Endothelial cell of umbilical vein (primary cell): ENCODE data around the gene TKT. TPM values are rescaled to one million over a fixed set of nuclear protein-coding genes. Genes with fewer than 3 reads are reported as not detected.
A peak's percentile ranks its signal among the peaks of the same experiment; 100 is the strongest.

Source experiments
- BruUV-seq: library from RNA; stranded (reverse); fragments of 400-500 nt; replicated peaks from 2 replicates; lab custom pipeline; 2021; lab: Mats Ljungman, UMichigan
- CTCF ChIA-PET: fragments of 300-600, 350-600 bp; sonication (Branson Sonifier 250); formaldehyde crosslinking; loops from one replicate; lab custom pipeline; 2021; ENCODE audit warnings: antibody characterized with exemption, inconsistent platforms; lab: Charles Lee
- POLR2A ChIA-PET: fragments of 300-600, 350-600 bp; sonication (Branson Sonifier 250); formaldehyde crosslinking; loops from one replicate; lab custom pipeline; 2021; ENCODE audit warnings: antibody characterized with exemption, inconsistent platforms; lab: Charles Lee
- DNase-seq: peaks from one replicate; pipeline ENCODE4 v3.0.0-alpha.2; 2011; ENCODE audit warnings: low read depth, low spot score
- FAIRE-seq: peaks from 2 replicates; lab custom pipeline; 2011; peaks lifted over from hg19 to GRCh38; lab: Jason Lieb, UNC
- H2AFZ ChIP-seq: 2 replicates; pipeline ENCODE4 v1.6.0; 2012; ENCODE audit warnings: low read depth, low read length, control low read depth, inconsistent platforms
- H3K27ac ChIP-seq: 2 replicates; pipeline ENCODE4 v1.5.1; 2011; ENCODE audit warnings: low read depth, mild to moderate bottlenecking, control low read depth, low read length, moderate library complexity; ENCODE audit not compliant: insufficient read depth
- H3K27me3 ChIP-seq, 2 experiments: 2 replicates each; pipeline versions ENCODE4 v1.6.0 to v1.6.1; 2011; ENCODE audit warnings: low read length in 2 of 2, mixed read lengths in 1 of 2; ENCODE audit not compliant: control insufficient read depth in 2 of 2, insufficient read depth in 2 of 2
- H3K36me3 ChIP-seq, 2 experiments: 2 replicates in 1 of 2; 3 replicates in 1 of 2; pipeline ENCODE4 v1.5.1; 2011; ENCODE audit warnings: low read length in 2 of 2, mild to moderate bottlenecking in 1 of 2, moderate library complexity in 1 of 2; ENCODE audit not compliant: control insufficient read depth in 2 of 2, insufficient read depth in 2 of 2; ENCODE audit errors: extremely low read depth in 1 of 2
- H3K4me1 ChIP-seq: 3 replicates; pipeline ENCODE4 v1.5.1; 2011; ENCODE audit warnings: mild to moderate bottlenecking, low read length; ENCODE audit not compliant: control insufficient read depth, insufficient read depth; ENCODE audit errors: extremely low read depth
- H3K4me2 ChIP-seq: 2 replicates; pipeline ENCODE4 v1.6.1; 2011; ENCODE audit warnings: low read length, control low read depth, mixed read lengths; ENCODE audit not compliant: insufficient read depth
- H3K4me3 ChIP-seq, 3 experiments: fragments of 200-600 bp in 1 of 3; sonication (generic), shearing (Covaris generic) in 1 of 3; replicated peaks in 1 of 3; 2 replicates each; pipeline ENCODE4 v1.5.1; 2011 to 2016; ENCODE audit warnings: control low read depth in 3 of 3, low read length in 3 of 3, mild to moderate bottlenecking in 2 of 3, inconsistent platforms in 1 of 3, low read depth in 1 of 3, moderate library complexity in 1 of 3; ENCODE audit not compliant: insufficient read depth in 1 of 3
- H3K79me2 ChIP-seq: 2 replicates; pipeline ENCODE4 v1.6.0; 2012; ENCODE audit warnings: low read length, inconsistent platforms; ENCODE audit not compliant: control insufficient read depth, insufficient read depth
- H3K9ac ChIP-seq: replicated peaks from 2 replicates; pipeline ENCODE3; 2011; ENCODE audit warnings: low read length, control low read depth; ENCODE audit not compliant: insufficient read depth; ENCODE audit errors: extremely low read depth
- H3K9me1 ChIP-seq: replicated peaks from 3 replicates; pipeline ENCODE4 v1.6.0; 2011; ENCODE audit warnings: mild to moderate bottlenecking, low read length; ENCODE audit not compliant: control insufficient read depth, insufficient read depth; ENCODE audit errors: extremely low read depth
- H3K9me3 ChIP-seq: replicated peaks from 2 replicates; pipeline ENCODE4 v1.5.1; 2012; ENCODE audit warnings: low read length, inconsistent platforms; ENCODE audit not compliant: control insufficient read depth, insufficient read depth
- H4K20me1 ChIP-seq: replicated peaks from 2 replicates; pipeline ENCODE3; 2011; ENCODE audit warnings: mild to moderate bottlenecking, low read length; ENCODE audit not compliant: control insufficient read depth, insufficient read depth; ENCODE audit errors: extremely low read depth
- EZH2 ChIP-seq: IDR thresholded peaks from 2 replicates; pipeline ENCODE4 v1.6.1; 2012; ENCODE audit warnings: borderline replicate concordance, low read depth, mild to moderate bottlenecking, moderate library complexity, low read length, inconsistent platforms; ENCODE audit not compliant: severe bottlenecking
- FOS ChIP-seq: IDR thresholded peaks from 2 replicates; pipeline ENCODE4 v1.6.1; 2011; ENCODE audit warnings: mild to moderate bottlenecking, low read length, moderate library complexity, borderline replicate concordance; ENCODE audit not compliant: insufficient read depth
- GATA2 ChIP-seq: IDR thresholded peaks from 2 replicates; pipeline ENCODE4 v1.7.0; 2011; ENCODE audit warnings: low read depth, mild to moderate bottlenecking, moderate library complexity, mixed read lengths, low read length; ENCODE audit not compliant: insufficient read length, insufficient read depth
- JUN ChIP-seq: IDR thresholded peaks from 2 replicates; pipeline ENCODE4 v1.6.1; 2011; ENCODE audit warnings: borderline replicate concordance, low read depth; ENCODE audit not compliant: insufficient read length, insufficient read depth
- MYC ChIP-seq: IDR thresholded peaks from one replicate; pipeline ENCODE4 v1.6.1; 2011; ENCODE audit warnings: mild to moderate bottlenecking, low read depth, low read length
- POLR2AphosphoS5 ChIP-seq: IDR thresholded peaks from 2 replicates; pipeline ENCODE4 v1.6.1; 2012; ENCODE audit warnings: low read depth, mild to moderate bottlenecking, control low read depth, low read length, moderate library complexity; ENCODE audit not compliant: insufficient read depth
- dilution Hi-C: fragments of 300-500 bp; cut with MboI; formaldehyde crosslinking; loops from one replicate; pipeline ENCODE4 v1.15.0; 2019; ENCODE audit warnings: low sequenced_read_pairs; ENCODE audit not compliant: extremely low pct_ligation_motif_present
- intact Hi-C: fragments of 100-400 bp; cut with micrococcal nuclease; formaldehyde crosslinking; loops from one replicate; pipeline ENCODE4 v1.10.0; 2022
- polyA plus RNA-seq, 4 experiments: library from polyadenylated mRNA; depleted of rRNA in 3 of 4; stranded (reverse) in 3 of 4; unstranded in 1 of 4; fragments of >200 nt; gene quantifications; 2 replicates each; pipeline versions ENCODE4 v1.2.1 to v1.2.3, GENCODE V29; 2011 to 2012; ENCODE audit warnings: missing spikeins in 1 of 4
- total RNA-seq: library from RNA; stranded (reverse); gene quantifications from 2 replicates; pipeline ENCODE4 v1.2.3, GENCODE V29; 2021
- TF ChIP-seq, protein P1 (sequence below): IDR thresholded peaks from 2 replicates; pipeline ENCODE4 v1.6.1; 2011; ENCODE audit not compliant: insufficient read depth, insufficient read length
- TF ChIP-seq, protein P2 (sequence below), 2 donors: IDR thresholded peaks; 1 replicate in 1 of 2; 2 replicates in 1 of 2; pipeline ENCODE4 v1.5.1; 2011; ENCODE audit warnings: low read length in 2 of 2, mild to moderate bottlenecking in 2 of 2, moderate library complexity in 2 of 2, control low read depth in 1 of 2, inconsistent platforms in 1 of 2, low read depth in 1 of 2; ENCODE audit not compliant: insufficient read depth in 1 of 2; ENCODE audit errors: extremely low read depth in 1 of 2

TKT gene
- total and polyA plus RNA-seq, 2 donors (not counting 3 experiments of a cell fraction or from before 2014, with no cell fraction given): 287 to 586 TPM

DNA sequence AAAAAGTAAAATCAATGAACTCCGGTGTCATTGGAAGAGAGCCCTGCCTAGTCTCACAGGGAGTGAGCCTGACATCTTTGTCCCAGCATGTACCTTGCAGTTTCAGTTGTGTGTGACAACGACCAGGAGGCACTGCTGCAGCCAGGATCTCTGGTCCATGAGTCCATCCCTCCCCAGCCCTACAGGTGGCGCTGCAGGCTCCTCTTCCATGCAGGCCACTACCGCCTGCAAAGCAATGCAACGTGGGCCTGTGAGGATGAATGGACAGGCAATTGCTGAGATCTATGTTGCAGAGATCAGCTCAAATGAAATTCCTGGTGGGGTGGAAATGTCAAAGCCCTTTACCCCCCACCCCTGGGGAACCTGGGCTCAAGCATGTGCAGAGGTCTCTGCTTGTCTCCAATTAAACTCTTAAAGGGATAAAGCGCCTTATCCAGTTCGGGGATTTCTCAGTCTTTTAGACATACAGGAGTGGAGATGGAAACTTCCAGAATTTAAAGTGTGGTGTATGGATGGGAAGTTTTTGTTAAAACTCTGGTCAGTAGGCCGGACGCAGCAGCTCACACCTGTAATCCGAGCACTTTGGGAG, 35.8 kb downstream of the TKT start:
- CTCF ChIA-PET: interaction anchor here (0.6 to 2.4 kb wide), 14 partner anchors 10 to 491 kb away, joined by 3 to 13 read pairs (median 4); partner anchors contain the start of gene TKT
- dilution Hi-C loops: no loop called here
- H3K79me2 ChIP-seq: no peaks in the 10 kb centered on the region

More for the DNA sequence above, 35.8 kb downstream of the TKT start:
- Histone ChIP-seq H3K9ac (no peak overlapping the region), H3K4me1 (no peaks in the 10 kb centered on the region), H3K9me3 (no peaks in the 10 kb centered on the region), H2AFZ (no peak overlapping the region), H3K36me3 (peaks cover 12 to 14% of the 10 kb centered on the region in 2 experiments), H3K27me3 (no peaks in the 10 kb centered on the region), H3K9me1 (no peaks in the 10 kb centered on the region), H3K4me3 (no peak overlapping the region), H3K4me2 (no peak overlapping the region), H4K20me1 (no peaks in the 10 kb centered on the region), H3K27ac (no peak overlapping the region)
- peak; percentile 99 for FAIRE-seq
- POLR2A ChIA-PET: no interaction called here
- DNase-seq: peak; percentile 81
- TSS peak; percentile 4 for BruUV-seq
- TF ChIP-seq, protein P1, sequence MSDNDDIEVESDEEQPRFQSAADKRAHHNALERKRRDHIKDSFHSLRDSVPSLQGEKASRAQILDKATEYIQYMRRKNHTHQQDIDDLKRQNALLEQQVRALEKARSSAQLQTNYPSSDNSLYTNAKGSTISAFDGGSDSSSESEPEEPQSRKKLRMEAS: no peak
- peak; percentile 31 for TF ChIP-seq POLR2AphosphoS5
- no peak for TF ChIP-seq GATA2
- no peak for TF ChIP-seq EZH2
- TF ChIP-seq JUN: no peak
- TF ChIP-seq FOS: no peak
- no peak for TF ChIP-seq MYC
- TF ChIP-seq, protein P2, sequence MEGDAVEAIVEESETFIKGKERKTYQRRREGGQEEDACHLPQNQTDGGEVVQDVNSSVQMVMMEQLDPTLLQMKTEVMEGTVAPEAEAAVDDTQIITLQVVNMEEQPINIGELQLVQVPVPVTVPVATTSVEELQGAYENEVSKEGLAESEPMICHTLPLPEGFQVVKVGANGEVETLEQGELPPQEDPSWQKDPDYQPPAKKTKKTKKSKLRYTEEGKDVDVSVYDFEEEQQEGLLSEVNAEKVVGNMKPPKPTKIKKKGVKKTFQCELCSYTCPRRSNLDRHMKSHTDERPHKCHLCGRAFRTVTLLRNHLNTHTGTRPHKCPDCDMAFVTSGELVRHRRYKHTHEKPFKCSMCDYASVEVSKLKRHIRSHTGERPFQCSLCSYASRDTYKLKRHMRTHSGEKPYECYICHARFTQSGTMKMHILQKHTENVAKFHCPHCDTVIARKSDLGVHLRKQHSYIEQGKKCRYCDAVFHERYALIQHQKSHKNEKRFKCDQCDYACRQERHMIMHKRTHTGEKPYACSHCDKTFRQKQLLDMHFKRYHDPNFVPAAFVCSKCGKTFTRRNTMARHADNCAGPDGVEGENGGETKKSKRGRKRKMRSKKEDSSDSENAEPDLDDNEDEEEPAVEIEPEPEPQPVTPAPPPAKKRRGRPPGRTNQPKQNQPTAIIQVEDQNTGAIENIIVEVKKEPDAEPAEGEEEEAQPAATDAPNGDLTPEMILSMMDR (IDR thresholded peaks at IDR 0.05; ENCODE audit: extremely low read depth in 1 of 2, insufficient read depth in 1 of 2, low read depth in 1 of 2, low read length in 2 of 2): peak; percentile 94 to 95
- intact Hi-C loops: loop anchor here (1.0 to 5.0 kb wide), 2 partner anchors 77 to 490 kb away; no protein-coding TSS in a partner anchor
